HG03103 (cell line): ENCODE data around the gene MAGEA11.
"Not testable (repeated sequence)": the region's sequence is repeated elsewhere in the genome, so short reads cannot be mapped to it uniquely, and the experiment has no call there.

Experiments used
- ATAC-seq: cut with Tn5 transposase; IDR thresholded peaks from one replicate; pipeline ENCODE4 v1.9.1; 2021; ENCODE audit warnings: low read depth; ENCODE audit not compliant: unreplicated experiment

MAGEA11 gene, protein sequence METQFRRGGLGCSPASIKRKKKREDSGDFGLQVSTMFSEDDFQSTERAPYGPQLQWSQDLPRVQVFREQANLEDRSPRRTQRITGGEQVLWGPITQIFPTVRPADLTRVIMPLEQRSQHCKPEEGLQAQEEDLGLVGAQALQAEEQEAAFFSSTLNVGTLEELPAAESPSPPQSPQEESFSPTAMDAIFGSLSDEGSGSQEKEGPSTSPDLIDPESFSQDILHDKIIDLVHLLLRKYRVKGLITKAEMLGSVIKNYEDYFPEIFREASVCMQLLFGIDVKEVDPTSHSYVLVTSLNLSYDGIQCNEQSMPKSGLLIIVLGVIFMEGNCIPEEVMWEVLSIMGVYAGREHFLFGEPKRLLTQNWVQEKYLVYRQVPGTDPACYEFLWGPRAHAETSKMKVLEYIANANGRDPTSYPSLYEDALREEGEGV

GRCh38 chrX:149711545-149712236 is at the start of gene MAGEA11:
TSS of gene MAGEA11 (plus strand) at chrX:149712060. CDS start at chrX:149713160, 1,100 bp downstream.
- ATAC-seq, result no peak

DNA sequence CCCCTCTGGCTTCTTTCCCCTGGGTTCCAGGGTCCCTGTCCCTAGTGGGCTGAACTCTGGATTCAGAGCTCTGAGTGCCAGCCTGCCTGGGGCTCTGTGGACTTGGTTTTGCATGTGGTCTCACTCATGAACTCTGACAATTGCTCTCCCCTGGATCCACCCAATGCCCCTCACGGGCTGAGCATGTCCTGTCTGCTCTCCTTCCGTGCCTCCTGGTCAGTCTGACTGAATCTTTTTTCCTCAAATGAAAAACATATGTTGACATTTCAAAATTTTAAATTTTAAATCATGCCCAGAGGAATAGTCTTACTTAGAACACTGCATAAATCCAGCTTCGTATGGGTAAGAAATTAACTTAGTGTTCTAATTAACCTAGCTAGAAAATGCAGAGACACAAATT is 36.8 kb upstream of the MAGEA11 start:
- not testable (repeated sequence) for ATAC-seq

- ATAC-seq, result not testable (repeated sequence)
Observed at GRCh38 chrX:149675554-149675953, 36.3 kb upstream of the MAGEA11 start.

DNA sequence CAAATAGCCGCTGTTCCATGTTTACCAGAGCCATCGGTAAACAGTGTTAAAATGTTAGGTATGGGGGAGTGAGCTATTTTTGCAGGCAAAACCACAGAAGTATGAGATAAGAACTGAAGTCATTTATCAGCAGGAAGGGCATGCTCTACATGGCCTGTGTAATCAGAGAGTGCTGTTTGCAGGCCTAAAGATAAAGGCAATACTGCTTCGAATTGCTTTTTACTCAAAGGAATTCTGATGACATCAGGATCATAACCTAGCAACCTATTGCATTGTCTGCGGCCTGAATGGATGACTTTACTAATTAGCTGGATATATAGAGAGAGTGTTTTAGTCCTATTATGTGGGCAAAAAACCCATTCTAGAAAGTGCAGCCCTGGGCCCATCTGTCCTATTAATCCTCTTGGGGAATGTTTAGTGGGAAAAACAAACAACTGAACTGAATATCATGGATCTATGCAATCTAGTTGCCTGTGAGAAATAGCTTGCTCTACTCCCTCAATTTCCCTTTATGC is 32.6 kb upstream of the MAGEA11 start:
- ATAC-seq, result not testable (repeated sequence)

- no peak for ATAC-seq
Observed at GRCh38 chrX:149681182-149681581, 30.7 kb upstream of the MAGEA11 start.

- no peak for ATAC-seq
Observed at GRCh38 chrX:149682031-149682430, 29.8 kb upstream of the MAGEA11 start.

GRCh38 chrX:149682956-149683947 is 28.6 kb upstream of the MAGEA11 start:
- no peak for ATAC-seq

DNA sequence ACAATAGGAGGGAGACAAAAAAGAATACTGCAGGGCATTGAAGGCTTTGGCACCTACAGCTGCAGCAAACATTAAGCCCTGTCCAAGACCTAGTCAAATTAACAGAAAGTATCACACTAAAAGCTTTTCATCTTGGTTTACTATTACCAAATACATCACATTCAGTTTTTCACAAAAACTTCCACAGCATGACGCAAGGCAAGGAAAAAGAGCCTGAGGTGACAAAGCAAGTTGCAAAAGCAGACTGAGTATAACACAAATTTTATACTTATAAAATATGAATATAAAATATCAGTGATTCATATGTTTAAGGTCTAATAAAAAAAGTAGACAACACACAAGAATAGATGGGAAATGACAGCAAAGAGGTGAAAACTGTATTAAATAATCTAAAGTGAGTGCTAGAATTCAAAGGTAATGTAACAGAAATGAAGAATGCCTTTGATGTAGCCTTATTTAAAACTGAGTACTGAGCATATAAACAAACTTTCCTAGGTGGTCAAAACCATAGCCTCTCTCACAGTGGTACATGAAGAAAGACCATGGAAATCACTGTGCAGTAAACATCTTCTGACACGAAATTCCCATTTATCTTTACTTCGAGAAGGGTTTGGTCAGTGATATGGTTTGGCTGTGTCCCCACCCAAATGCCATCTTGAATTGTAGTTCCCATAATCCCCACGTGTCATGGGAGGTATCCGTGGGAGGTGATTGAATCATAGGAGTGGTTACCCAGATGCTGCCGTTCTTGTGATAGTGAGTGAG is 27.7 kb upstream of the MAGEA11 start:
- ATAC-seq, result no peak

DNA sequence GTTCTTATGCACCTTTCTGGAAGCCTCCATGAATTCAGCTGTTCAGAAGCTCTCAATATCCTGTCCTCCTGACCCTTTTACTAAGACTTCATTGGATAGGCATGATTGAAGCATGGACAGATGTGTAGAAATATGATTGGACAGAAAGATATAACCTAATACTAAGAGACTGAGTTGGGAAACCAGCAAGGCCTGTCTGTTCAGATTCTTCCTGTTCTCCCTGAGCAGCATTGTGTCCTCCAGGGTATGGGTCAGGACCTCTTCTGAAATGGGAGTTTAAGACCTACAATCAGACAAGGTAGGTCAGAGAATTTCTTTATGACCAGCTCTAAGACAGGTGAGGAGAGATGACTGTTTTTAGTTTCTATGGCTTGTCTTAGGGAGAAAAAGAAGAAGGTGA is 23.9 kb upstream of the MAGEA11 start:
- no peak for ATAC-seq

DNA sequence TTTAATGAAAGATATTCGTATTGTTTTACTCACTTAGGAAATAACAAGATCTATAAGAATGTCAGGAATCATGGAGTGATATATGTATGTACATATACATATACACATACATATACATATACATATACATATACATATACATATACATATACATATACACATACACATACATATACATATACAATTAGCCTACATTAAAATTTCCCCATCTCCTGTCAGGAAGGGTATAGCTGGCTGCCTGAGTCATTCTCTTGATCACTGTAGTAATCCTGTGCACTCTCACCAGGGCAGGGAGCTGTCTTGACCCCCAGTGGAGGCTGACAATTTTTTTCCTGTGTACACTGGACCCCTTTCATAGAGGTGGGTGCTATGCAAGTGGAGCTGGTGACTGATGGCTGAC is 23.3 kb upstream of the MAGEA11 start:
- no peak for ATAC-seq

- no peak for ATAC-seq
Observed at GRCh38 chrX:149691794-149692193, 20.1 kb upstream of the MAGEA11 start.

GRCh38 chrX:149692686-149693272 is 19.1 kb upstream of the MAGEA11 start:
- not testable (repeated sequence) for ATAC-seq

DNA sequence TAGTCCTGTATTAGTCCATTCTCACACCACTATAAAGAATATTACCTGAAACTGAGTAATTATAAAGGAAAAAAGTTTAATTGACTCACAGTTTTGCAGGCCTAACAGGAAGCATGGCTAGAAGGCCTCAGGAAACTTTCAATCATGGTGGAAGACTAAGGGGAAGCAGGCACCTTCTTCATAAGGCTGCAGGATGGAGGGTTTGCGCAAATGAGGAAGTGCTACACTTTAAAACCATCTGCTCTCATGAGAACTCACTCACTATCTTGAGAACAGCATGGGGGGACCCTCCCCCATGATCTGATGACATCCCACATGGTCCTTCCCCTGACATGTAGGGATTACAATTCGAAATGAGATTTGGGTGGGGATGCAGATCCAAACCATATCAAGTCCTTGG is 12.1 kb upstream of the MAGEA11 start:
- ATAC-seq, result no peak

DNA sequence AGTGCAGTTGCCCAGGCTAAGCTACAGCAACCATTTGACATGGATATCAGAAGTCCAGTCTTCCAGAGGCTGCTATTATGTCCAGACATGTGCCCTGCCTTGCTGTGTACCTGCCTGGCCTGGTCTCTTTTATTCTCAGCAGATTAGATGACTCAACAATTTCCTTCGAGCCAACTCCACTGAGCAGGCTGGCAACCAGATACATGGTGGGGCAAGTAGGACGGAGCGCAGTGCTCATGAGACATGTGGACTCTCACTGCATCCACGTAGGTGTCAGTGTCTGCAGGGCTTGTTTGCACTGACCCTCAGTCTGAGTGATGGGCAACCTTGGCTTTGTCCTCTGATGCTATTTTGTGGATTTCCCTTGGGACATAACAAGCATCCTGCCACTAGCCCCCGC is 7.2 kb upstream of the MAGEA11 start:
- no peak for ATAC-seq

- ATAC-seq, result no peak
Observed at GRCh38 chrX:149707147-149707901, 4.5 kb upstream of the MAGEA11 start.

GRCh38 chrX:149712831-149713230 is 971 bp downstream of the MAGEA11 start:
- no peak for ATAC-seq

GRCh38 chrX:149713279-149714050 is 1.6 kb downstream of the MAGEA11 start:
- no peak for ATAC-seq

DNA sequence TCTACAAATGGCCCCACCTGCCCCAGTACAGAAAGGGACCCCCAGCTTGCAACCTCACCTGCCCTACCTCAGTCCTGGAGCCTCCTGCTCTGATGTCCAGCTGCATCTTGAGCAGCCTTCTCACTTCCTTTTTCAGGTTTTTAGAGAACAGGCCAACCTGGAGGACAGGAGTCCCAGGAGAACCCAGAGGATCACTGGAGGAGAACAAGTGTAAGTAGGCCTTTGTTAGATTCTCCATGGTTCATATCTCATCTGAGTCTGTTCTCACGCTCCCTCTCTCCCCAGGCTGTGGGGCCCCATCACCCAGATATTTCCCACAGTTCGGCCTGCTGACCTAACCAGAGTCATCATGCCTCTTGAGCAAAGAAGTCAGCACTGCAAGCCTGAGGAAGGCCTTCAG is 3.6 kb downstream of the MAGEA11 start:
- no peak for ATAC-seq
